NB4 (cell line): ENCODE results near the gene GPRIN1.

ENCODE experiments used
- CTCF ChIP-seq: IDR thresholded peaks from one replicate; pipeline ENCODE4 v1.5.1; 2012; ENCODE audit warnings: low read depth, low read length
- MYC ChIP-seq: IDR thresholded peaks from 2 replicates; pipeline ENCODE4 v1.6.1; 2011; ENCODE audit warnings: low read depth, low read length
- POLR2A ChIP-seq: IDR thresholded peaks from 2 replicates; pipeline ENCODE4 v1.6.1; 2011; ENCODE audit warnings: mild to moderate bottlenecking; ENCODE audit not compliant: insufficient read length; ENCODE audit errors: extremely low read depth
- TF ChIP-seq, protein P1 (sequence below): IDR thresholded peaks from 2 replicates; pipeline ENCODE4 v1.6.1; 2011; ENCODE audit warnings: low read depth, low read length

DNA sequence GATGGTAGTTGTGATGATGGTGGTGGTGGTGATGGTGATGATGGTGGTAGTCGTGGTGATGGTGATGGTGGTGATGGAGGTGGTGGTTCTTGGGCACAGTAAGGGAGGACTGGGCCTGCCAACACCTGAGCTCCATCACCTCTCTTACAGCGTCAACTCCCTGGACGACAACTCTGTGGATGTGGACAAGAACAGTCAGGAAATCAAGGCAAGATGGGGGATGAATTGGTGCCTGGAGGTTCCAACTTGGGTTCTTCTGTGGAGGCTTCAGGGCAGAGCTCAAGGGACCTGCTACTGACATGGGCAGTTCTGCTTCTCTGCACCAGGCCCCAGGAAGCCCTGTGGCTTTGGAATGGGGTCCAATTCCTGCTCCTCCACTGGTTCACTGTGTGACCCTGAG, 17.4 kb downstream of the GPRIN1 start:
- TF ChIP-seq CTCF = no peak
- TF ChIP-seq, protein P1, sequence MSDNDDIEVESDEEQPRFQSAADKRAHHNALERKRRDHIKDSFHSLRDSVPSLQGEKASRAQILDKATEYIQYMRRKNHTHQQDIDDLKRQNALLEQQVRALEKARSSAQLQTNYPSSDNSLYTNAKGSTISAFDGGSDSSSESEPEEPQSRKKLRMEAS = no peak
- TF ChIP-seq POLR2A = no peak
- TF ChIP-seq MYC = no peak
